ENCODE results near the gene MCM8. TPM values are rescaled to one million over a fixed set of nuclear protein-coding genes. Genes with fewer than 3 reads are reported as not detected.

MCM8 gene
- total and polyA plus RNA-seq, 12 donors: 2.0 to 8.9 (median 6.4) TPM

DNA sequence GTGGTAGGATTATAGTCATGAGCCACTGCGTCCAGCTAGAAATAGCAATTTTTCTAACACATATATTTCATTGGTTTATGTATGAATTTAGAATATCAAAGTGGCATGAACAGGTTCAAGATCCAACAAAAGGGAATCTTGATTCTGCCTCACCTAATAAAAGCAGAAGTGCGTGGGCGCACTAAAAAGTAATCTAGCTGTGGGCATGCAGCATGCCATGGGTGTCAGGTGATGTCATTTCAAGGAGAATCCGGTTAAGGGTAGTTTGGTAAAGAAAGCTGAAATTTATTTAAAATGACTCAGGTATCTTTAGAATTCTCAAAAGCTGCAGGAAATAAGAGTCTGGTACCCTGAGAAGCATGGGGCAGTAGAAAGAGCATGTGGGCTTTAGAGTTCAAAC, 85.8 kb downstream of the MCM8 start:
- DNase-seq (no peak), ATAC-seq (no peak)
- intact Hi-C loops (cut with DNase I): no loop called here
- Histone ChIP-seq H3K27me3 (no peaks in the 10 kb centered on the region), H3K4me1 (peaks cover 0 to 68% (median 38%) of the 10 kb centered on the region in 9 donors), H3K36me3 (peaks cover 0 to 95% (median 34%) of the 10 kb centered on the region in 9 donors), H3K9me3 (no peaks in the 10 kb centered on the region), H3K27ac (peak overlapping the region in 6 of 10 donors; percentile 65 to 87 (median 80)), H3K4me3 (no peak overlapping the region)
- TF ChIP-seq, protein P1, sequence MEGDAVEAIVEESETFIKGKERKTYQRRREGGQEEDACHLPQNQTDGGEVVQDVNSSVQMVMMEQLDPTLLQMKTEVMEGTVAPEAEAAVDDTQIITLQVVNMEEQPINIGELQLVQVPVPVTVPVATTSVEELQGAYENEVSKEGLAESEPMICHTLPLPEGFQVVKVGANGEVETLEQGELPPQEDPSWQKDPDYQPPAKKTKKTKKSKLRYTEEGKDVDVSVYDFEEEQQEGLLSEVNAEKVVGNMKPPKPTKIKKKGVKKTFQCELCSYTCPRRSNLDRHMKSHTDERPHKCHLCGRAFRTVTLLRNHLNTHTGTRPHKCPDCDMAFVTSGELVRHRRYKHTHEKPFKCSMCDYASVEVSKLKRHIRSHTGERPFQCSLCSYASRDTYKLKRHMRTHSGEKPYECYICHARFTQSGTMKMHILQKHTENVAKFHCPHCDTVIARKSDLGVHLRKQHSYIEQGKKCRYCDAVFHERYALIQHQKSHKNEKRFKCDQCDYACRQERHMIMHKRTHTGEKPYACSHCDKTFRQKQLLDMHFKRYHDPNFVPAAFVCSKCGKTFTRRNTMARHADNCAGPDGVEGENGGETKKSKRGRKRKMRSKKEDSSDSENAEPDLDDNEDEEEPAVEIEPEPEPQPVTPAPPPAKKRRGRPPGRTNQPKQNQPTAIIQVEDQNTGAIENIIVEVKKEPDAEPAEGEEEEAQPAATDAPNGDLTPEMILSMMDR (IDR thresholded peaks at IDR 0.05): no peak
- 95 to 97% methylated on average over 4 of the region's 4 CpGs for WGBS, 2 donors

DNA sequence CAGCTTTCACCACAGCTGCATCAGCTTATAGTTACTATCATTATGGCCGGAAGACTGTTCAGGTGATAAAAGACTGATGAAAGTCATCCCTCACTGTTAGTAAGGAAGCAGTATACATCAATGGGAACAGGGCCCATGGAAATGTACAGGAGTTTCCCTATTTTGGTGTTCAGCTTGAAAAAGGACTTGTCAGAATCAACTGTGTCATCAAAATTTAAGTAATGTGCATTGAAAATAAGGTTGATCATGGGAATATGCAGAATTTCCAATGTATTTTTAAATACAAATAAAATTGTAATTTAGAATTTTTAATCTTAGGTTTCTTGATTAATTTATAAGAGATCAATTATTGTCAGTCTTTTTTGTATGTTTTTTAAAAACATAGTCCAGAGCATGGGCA, 86.6 kb downstream of the MCM8 start:
- peaks cover 0 to 100% (median 35%) of the 10 kb centered on the region in 9 donors for H3K36me3 ChIP-seq
- WGBS, 2 donors: 62 to 76% methylated on average over 1 of the region's 1 CpG
- no peaks in the 10 kb centered on the region for H3K9me3 ChIP-seq
- TF ChIP-seq, protein P1 (IDR thresholded peaks at IDR 0.05): no peak
- DNase-seq: no peak
- peak overlapping the region in 5 of 10 donors; percentile 63 to 87 (median 68) for H3K27ac ChIP-seq
- intact Hi-C loops (cut with DNase I): no loop called here
- H3K4me3 ChIP-seq: no peak overlapping the region
- peaks cover 0 to 60% (median 33%) of the 10 kb centered on the region in 9 donors for H3K4me1 ChIP-seq
- ATAC-seq: no peak
- no peaks in the 10 kb centered on the region for H3K27me3 ChIP-seq

DNA sequence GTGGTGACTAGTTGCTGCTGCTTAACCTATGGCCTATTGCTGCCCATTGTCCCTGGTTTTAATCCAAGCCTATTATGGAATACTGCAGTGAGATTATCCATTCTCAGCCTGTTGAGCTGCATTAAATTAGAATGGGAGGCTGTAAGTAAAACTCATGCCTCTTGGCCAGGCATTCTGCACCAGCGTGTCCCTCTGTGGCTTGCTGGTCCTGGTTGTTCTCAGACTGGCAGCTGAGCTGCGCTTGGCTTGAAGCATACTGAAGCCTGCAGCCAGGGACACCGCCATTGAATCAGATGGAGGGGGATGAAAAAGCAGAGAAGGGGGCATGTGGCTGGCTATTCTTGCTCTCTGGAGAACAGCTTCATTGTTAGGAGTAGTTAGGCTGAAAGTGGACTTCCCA, 87.8 kb downstream of the MCM8 start:
- no peak overlapping the region for H3K4me3 ChIP-seq
- 52 to 65% methylated on average over 3 of the region's 3 CpGs for WGBS, 2 donors
- TF ChIP-seq, protein P1 (IDR thresholded peaks at IDR 0.05): no peak
- peaks cover 0 to 92% (median 35%) of the 10 kb centered on the region in 9 donors for H3K36me3 ChIP-seq
- peak overlapping the region in 6 of 10 donors; percentile 63 to 87 (median 68) for H3K27ac ChIP-seq
- H3K4me1 ChIP-seq: peaks cover 0 to 53% (median 24%) of the 10 kb centered on the region in 9 donors
- peak; percentile 44 to 91 (median 77) for ATAC-seq
- intact Hi-C loops (cut with DNase I): no loop called here
- H3K27me3 ChIP-seq: no peaks in the 10 kb centered on the region
- no peaks in the 10 kb centered on the region for H3K9me3 ChIP-seq
- DNase-seq: peak; percentile 34 to 58

DNA sequence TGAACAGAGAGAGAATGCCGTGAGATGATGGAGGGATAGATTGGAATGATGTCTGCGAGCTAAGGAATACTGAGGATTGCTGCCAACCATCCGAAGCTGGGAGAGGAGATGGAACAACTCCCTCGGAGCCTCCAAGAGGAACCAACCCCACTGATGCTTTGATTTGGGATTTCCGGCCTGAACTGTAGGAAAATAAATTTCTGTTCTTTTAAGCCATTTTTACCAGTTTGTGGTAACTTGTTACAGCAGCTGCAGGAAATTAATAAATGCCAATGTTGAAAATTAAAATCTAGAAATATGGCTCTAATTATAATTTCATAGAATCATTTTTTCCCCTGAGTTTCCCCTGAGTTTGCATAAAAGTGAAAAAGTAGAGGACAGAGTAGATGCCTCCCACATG, 89.3 kb downstream of the MCM8 start:
- no peak for DNase-seq
- intact Hi-C loops (cut with DNase I): no loop called here
- H3K4me3 ChIP-seq: no peak overlapping the region
- ATAC-seq: no peak
- H3K27me3 ChIP-seq: no peaks in the 10 kb centered on the region
- H3K4me1 ChIP-seq: peaks cover 0 to 39% (median 10%) of the 10 kb centered on the region in 9 donors
- 69 to 70% methylated on average over 5 of the region's 5 CpGs for WGBS, 2 donors
- H3K9me3 ChIP-seq: no peaks in the 10 kb centered on the region
- TF ChIP-seq, protein P1 (IDR thresholded peaks at IDR 0.05): no peak
- peaks cover 0 to 77% (median 26%) of the 10 kb centered on the region in 9 donors for H3K36me3 ChIP-seq
- peak overlapping the region in 2 of 10 donors; percentile 10 to 30 for H3K27ac ChIP-seq

All from heart right ventricle (tissue), 16 donors.